Jurkat, Clone E6-1 (cell line): ENCODE measurements around the gene RBBP7.
"Not testable (repeated sequence)": the region's sequence is repeated elsewhere in the genome, so short reads cannot be mapped to it uniquely, and the experiment has no call there.

Experiments
- DNase-seq: peaks from one replicate; pipeline ENCODE4 v3.0.0-alpha.2; 2011; ENCODE audit warnings: low read depth, low spot score
- H3K4me3 ChIP-seq: 2 replicates; pipeline ENCODE4 v1.5.1; 2011; ENCODE audit warnings: mild to moderate bottlenecking, low read length, control low read depth, moderate library complexity

RBBP7 gene

DNA sequence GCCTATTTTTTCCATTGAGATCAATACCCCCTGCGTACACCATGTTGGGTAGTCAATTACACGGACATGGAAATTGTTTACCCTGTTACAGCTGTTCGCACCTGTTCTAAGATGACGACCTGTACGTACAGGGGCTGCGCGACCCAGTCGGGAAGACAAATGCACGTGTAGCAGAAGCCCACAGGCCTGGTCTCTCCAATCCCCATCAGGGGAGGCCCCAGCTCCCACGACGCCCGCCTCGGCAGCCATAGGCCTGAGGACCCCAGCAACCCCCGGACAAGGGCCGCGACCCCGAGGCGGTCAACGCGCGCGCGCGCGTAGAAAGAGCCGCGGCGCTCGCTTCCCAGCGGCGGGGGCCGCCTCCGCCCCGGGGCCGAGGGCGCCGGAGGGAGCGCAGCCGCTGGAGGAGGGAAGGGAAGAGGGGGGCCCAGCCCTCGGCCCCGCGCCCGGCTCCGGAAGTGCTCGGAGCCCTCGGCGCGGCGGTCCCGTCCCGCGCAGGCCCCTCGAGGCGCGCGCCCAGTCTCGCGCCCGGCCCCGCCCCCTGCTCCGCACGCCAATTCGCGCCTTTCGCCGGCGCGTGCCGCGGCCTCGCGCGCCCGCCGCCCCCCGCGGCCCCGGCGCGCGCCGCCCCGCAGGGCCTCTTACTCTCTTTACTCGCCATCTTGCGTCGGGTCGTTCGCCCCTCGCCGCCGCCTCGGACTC is 618 bp downstream of the RBBP7 start:
- H3K4me3 ChIP-seq: peak overlapping the region; percentile 74
- DNase-seq: no peak

- H3K4me3 ChIP-seq: peak overlapping the region; percentile 74
- no peak for DNase-seq
These were observed 1.2 kb downstream of the RBBP7 start for GRCh38 chrX:16868920-16869319.

DNA sequence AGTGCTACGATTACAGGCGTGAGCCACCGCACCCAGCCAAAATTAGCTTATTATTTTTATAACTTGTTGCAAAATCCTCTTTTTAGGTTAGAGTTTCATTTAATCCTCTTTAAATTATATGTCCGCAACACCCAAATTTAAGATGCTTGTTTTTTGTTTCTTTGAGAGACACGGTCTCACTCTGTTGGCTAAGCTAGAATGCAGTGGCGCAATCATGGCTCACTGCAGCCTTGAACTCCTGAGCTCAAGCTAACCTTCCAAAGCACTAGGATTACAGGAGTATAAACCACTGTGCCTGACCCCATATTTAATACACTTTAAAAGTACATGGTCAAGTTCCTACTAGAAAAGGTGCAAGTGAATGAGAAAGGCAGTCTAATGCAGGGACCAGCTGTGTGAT is 2.2 kb downstream of the RBBP7 start:
- no peak for DNase-seq

DNA sequence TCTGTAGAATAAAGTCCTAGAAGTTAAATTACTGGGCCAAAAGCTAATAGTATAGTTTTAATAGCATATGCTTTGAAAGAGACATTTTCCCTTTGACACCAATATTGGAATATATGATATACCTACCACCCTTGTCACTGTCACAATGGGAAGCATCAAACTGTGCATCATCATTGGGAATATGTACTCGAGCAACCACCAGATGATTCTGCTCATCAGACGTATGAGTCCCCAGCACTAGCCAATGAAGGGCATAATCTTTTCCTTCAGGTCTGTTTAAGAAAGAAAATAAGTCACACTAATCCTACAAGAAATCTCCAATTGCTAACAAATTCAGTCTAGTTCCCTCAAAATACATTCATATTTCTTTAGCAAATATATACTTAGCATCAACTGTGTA is 7.3 kb downstream of the RBBP7 start:
- no peak for DNase-seq

More for the DNA sequence above, 2.2 kb downstream of the RBBP7 start:
- no peak overlapping the region for H3K4me3 ChIP-seq

GRCh38 chrX:16856744-16857143 is 13.4 kb downstream of the RBBP7 start:
- no peak for DNase-seq
- no peak overlapping the region for H3K4me3 ChIP-seq

More for the DNA sequence above, 7.3 kb downstream of the RBBP7 start:
- no peak overlapping the region for H3K4me3 ChIP-seq

DNA sequence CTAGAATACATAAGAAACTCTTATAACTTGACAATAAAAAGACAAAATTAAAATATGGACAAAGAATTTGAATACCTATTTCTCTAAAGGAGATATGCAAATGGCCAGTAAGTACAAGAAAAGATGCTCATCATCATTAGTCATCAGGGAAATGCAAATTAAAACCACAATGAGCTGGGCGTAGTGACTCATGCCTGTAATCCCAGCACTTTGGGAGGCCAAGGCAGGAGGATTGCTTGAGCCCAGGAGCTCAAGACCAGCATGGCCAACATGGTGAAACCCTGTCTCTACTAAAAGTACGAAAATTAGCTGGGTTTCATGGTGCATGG is 14.1 kb downstream of the RBBP7 start:
- not testable (repeated sequence) for H3K4me3 ChIP-seq, DNase-seq

GRCh38 chrX:16855363-16856075 is 14.6 kb downstream of the RBBP7 start:
- DNase-seq: no peak
- H3K4me3 ChIP-seq: no peak overlapping the region

DNA sequence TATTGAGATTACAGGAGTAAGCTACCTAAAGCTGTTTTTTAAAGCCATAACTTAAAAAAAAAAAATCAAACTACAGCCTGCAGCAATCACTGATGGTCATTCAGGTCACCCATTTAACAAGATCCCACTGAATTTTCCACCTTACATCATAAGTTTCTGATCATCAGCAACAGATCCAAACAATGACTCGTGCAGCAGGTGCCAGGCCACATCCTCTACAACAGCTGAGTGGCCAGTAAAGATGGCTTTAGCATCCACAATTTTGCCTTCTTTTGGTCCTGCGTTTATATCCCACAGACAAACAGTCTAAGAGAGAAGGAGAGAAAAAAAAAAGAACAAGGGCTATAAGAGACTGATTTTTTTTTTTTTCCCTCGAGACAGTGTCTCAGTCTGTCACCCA is 16.6 kb downstream of the RBBP7 start:
- DNase-seq: no peak
- H3K4me3 ChIP-seq: no peak overlapping the region

DNA sequence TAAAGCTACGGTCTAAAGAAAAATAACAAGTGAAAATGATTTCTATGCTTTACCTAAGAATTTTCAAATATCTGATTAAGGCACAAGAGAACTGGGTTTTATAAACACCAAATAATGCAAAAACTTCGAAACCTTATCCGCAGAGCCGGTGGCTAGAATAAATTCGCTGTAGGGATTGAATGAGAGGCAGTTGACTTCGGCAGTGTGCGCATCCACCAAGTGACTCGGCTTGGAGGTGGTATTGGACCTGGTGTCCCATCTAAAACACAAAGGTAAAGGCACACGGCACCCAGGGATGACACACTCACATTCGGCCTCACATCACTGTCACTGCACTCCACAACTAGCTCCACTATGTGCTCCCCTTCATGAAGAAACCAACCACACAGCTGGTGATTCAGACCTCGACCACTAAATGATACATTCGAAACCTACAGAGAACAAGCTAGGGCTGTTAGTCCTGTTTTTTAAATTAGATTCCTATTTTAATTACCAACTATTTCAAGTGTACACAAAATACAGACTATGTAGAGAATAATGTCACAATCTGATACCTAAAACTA is 17.5 kb downstream of the RBBP7 start:
- no peak overlapping the region for H3K4me3 ChIP-seq
- DNase-seq: no peak

DNA sequence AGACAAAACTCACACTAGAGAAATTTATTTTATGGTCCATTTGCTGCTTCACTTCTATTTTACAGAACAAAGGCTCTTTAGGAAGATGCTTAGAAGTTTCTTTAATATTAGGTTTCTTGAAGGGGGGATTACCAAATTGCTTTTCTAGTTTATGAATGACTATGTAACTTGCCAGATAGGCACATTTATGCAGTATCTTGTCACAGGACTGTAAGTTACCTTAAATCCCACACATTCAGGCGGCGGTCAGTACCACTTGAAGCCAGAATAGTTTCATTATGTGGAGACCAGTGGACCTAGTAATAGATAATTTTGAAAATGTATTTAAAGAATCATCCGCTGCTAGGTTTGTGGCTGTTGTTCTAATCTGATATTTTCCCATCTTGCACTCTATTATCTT is 18.3 kb downstream of the RBBP7 start:
- H3K4me3 ChIP-seq: no peak overlapping the region
- no peak for DNase-seq

- DNase-seq: no peak
- H3K4me3 ChIP-seq: no peak overlapping the region
These were observed 18.7 kb downstream of the RBBP7 start for GRCh38 chrX:16851421-16851820.

- no peak for DNase-seq
- H3K4me3 ChIP-seq: no peak overlapping the region
These were observed 21.6 kb downstream of the RBBP7 start for GRCh38 chrX:16848541-16848940.

- DNase-seq: no peak
- H3K4me3 ChIP-seq: no peak overlapping the region
These were observed 24.5 kb downstream of the RBBP7 start for GRCh38 chrX:16845686-16846085.

GRCh38 chrX:16843208-16843909 is 26.8 kb downstream of the RBBP7 start:
- DNase-seq: no peak

GRCh38 chrX:16842684-16843083 is 27.5 kb downstream of the RBBP7 start:
- DNase-seq: no peak
- no peak overlapping the region for H3K4me3 ChIP-seq

More at GRCh38 chrX:16843208-16843909, 26.8 kb downstream of the RBBP7 start:
- no peak overlapping the region for H3K4me3 ChIP-seq

DNA sequence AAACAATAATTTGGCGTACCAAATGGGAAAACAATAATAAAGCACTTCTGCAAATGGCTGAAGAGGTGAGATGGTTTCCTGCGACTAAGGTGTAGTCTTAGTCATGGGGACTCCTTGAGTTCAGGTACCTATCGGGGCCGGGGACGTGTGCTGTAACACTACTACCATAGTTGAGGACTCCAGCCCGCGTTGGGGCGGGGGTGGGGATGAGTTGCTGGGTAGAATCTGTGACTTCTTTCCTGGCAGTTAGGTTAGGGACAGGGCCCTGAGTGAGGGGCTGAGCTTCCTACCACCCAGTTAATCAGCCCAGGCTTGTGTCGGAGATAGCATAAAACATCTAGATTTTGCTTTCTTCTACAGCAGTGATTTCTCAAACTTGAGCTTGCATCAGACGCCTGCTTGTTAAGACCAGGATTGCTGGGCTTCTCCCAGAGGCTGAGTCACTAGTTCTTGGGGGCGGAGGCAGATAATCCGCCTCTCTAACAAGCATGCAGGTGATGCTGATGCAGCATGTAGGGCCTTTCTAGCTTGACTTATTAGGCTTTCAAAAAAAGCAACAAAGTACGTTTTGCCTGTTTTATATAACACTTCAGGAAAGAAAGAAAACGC is 30.2 kb downstream of the RBBP7 start:
- H3K4me3 ChIP-seq: no peak overlapping the region
- DNase-seq: no peak

DNA sequence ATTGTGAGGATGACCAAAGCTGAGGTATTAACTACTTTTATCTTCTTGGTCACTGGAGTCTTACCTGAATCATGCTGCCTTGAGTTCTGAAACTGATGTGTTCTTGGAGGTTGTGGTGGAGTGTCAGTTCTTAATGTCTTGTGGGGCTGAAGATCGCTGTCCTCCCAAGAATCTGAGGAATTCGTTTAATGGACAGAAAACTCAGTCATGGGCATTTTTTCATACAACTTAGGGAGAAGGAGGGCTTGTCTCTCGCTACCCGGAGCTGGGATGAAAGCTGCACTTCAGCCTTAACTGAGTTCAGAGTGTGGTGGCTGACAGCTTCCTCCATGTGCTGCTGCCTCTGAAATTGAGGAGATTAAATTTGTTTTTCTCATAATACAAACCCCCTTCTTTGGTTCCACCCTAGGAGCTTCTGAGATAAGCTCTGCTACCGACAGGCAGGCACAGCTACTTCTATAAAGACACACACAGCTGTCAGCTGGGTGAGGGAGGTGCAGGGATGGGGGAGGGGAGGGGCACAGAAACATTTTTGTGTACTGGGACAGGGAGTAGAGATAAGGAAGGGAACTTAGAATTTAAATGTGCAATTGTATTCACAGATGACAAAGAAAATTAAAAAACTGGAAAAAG is 30.8 kb downstream of the RBBP7 start:
- no peak overlapping the region for H3K4me3 ChIP-seq
- no peak for DNase-seq

- H3K4me3 ChIP-seq: no peak overlapping the region
- no peak for DNase-seq
These were observed 31.7 kb downstream of the RBBP7 start for GRCh38 chrX:16838202-16839066.
